RWPE2 (cell line): ENCODE results near the gene ZSWIM7.

Source experiments
- ATAC-seq: fragments of 200-7000 bp; cut with Tn5 transposase; 3 replicates; pipeline ENCODE4 v1.9.1; 2021; ENCODE audit warnings: low read depth
- DNase-seq: peaks from one replicate; pipeline ENCODE4 v3.0.0-alpha.2; 2020; ENCODE audit warnings: low spot score
- H3K27ac ChIP-seq: fragments of 450-650 bp; 2 replicates; pipeline ENCODE4 v1.5.1; 2017; ENCODE audit warnings: mild to moderate bottlenecking; ENCODE audit not compliant: poor library complexity, severe bottlenecking
- H3K27me3 ChIP-seq: fragments of 250-450 bp; sonication (Bioruptor Pico); 2 replicates; pipeline ENCODE4 v1.5.1; 2021; ENCODE audit warnings: mild to moderate bottlenecking, moderate library complexity; ENCODE audit not compliant: insufficient read depth, poor library complexity, severe bottlenecking
- H3K36me3 ChIP-seq: fragments of 250-450 bp; sonication (Bioruptor Pico); 2 replicates; pipeline ENCODE4 v1.5.1; 2020; ENCODE audit warnings: low read depth, mild to moderate bottlenecking, moderate library complexity
- H3K4me1 ChIP-seq: fragments of 250-450 bp; sonication (Bioruptor Pico); 2 replicates; pipeline ENCODE4 v1.5.1; 2021; ENCODE audit warnings: mild to moderate bottlenecking, moderate library complexity; ENCODE audit not compliant: insufficient read depth, poor library complexity, severe bottlenecking
- H3K4me3 ChIP-seq: fragments of 250-450 bp; sonication (Bioruptor Pico); 2 replicates; pipeline ENCODE4 v1.5.1; 2021; ENCODE audit warnings: mild to moderate bottlenecking, moderate library complexity; ENCODE audit not compliant: severe bottlenecking
- H3K9me3 ChIP-seq: fragments of 250-450 bp; sonication (Bioruptor Pico); 2 replicates; pipeline ENCODE4 v1.5.1; 2021; ENCODE audit warnings: mild to moderate bottlenecking, moderate library complexity; ENCODE audit not compliant: severe bottlenecking
- CTCF ChIP-seq: fragments of 450-650 bp; IDR thresholded peaks from one replicate; pipeline ENCODE4 v1.5.1; 2017; ENCODE audit warnings: mild to moderate bottlenecking, moderate library complexity; ENCODE audit not compliant: poor library complexity, severe bottlenecking

ZSWIM7 gene

DNA sequence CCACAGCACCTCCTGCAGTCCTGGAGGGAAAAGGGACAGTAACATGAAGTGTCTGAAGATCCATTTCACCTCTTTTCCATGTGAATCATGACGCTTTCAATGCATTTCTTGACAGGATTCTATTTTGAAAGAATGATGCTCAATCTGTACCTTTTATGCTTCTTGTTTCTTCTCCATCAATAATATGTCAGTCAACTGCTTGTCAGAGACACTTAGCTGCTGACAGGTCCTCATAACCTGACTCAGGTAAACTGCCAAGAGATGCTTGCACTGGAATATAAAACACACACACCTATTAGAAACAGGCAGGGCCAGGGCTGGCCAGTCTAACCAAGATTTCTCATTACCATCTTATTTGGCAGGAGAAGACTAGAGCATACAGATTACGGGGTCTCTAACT is 21.6 kb downstream of the ZSWIM7 start:
- no peaks in the 10 kb centered on the region for H3K27me3 ChIP-seq
- DNase-seq (no peak), ATAC-seq (no peak)
- H3K36me3 ChIP-seq, result peaks cover 58% of the 10 kb centered on the region
- peaks cover 20% of the 10 kb centered on the region for H3K4me1 ChIP-seq
- no peak for TF ChIP-seq CTCF
- H3K9me3 ChIP-seq, result no peaks in the 10 kb centered on the region
- H3K27ac ChIP-seq, result no peak overlapping the region
- no peak overlapping the region for H3K4me3 ChIP-seq

DNA sequence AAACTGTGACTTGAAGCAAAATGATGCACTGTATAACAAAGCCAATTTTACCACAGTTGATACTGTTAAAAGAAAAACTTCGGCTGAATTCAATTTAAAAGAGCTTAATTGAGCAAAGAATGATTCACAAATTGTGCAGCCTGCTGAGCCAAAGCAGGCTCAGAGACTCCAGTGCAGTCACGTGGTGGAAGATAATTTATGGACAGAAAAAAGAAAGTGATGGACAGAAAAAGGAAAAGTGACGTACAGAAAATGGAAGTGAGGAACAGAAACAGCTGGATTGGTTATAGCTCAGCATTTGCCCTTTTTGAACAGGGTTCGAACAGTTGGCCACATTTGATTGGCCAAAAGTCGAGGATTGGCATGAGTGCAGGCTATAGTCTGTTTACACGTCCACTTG is 25.7 kb downstream of the ZSWIM7 start:
- Histone ChIP-seq H3K36me3 (peaks cover 54% of the 10 kb centered on the region), H3K4me1 (no peaks in the 10 kb centered on the region), H3K9me3 (no peaks in the 10 kb centered on the region), H3K4me3 (no peak overlapping the region), H3K27me3 (no peaks in the 10 kb centered on the region), H3K27ac (no peak overlapping the region)
- TF ChIP-seq CTCF, result no peak
- DNase-seq, result no peak
- no peak for ATAC-seq

DNA sequence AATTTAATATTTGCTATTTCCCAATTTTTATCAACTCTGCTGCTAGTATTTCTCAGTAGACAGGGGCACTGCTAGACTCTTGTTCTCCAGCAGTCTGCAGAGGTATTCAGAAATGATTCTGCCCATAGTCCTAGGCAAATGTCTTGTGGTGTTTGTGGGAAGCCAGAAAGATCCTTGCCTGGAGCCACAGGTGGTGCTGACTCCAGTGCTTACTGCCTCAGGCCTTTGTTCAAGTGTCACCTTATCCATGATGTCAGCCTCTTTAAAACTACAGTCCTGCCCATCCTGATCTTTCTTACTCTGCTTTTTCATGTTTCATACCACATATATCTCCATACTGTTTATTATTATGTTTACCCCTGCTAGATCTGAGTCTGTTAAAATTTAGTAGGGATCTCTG is 26.5 kb downstream of the ZSWIM7 start:
- H3K9me3 ChIP-seq, result no peaks in the 10 kb centered on the region
- no peak for TF ChIP-seq CTCF
- peaks cover 47% of the 10 kb centered on the region for H3K36me3 ChIP-seq
- ATAC-seq, result no peak
- H3K4me3 ChIP-seq, result no peak overlapping the region
- no peaks in the 10 kb centered on the region for H3K27me3 ChIP-seq
- DNase-seq, result no peak
- H3K27ac ChIP-seq, result no peak overlapping the region
- no peaks in the 10 kb centered on the region for H3K4me1 ChIP-seq

GRCh38 chr17:15972497-15972951 is 27.0 kb downstream of the ZSWIM7 start:
- TF ChIP-seq CTCF, result no peak
- Histone ChIP-seq H3K4me3 (no peak overlapping the region), H3K27ac (no peak overlapping the region), H3K36me3 (peaks cover 42% of the 10 kb centered on the region), H3K27me3 (no peaks in the 10 kb centered on the region), H3K4me1 (peaks cover 3% of the 10 kb centered on the region), H3K9me3 (no peaks in the 10 kb centered on the region)
- DNase-seq (no peak), ATAC-seq (no peak)

DNA sequence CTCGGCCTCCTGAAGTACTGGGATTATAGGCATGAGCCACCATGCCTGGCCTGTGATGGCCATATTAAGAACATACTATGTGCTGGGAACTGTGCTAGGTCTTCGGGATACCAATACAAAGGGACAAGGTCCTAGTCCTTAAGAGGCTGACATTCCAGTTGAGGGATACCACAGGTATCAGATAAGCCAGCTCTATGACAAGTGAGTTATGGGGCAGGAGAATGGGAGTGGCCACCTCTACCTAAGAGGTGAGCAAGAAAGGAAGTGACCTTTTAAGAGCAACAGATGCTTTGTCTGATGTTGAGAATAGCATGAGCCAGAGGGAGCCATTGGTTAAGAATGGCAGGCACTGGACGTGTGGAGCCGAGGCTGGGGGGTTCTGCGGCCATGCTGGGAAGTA is 27.6 kb downstream of the ZSWIM7 start:
- DNase-seq, result no peak
- H3K36me3 ChIP-seq, result peaks cover 35% of the 10 kb centered on the region
- H3K4me1 ChIP-seq, result peaks cover 10% of the 10 kb centered on the region
- ATAC-seq, result no peak
- no peak overlapping the region for H3K27ac ChIP-seq
- no peaks in the 10 kb centered on the region for H3K9me3 ChIP-seq
- H3K27me3 ChIP-seq, result no peaks in the 10 kb centered on the region
- no peak for TF ChIP-seq CTCF
- no peak overlapping the region for H3K4me3 ChIP-seq
